Left ventricle myocardium inferior (tissue), 1 donor: ENCODE measurements around the gene RTKN2. TPM values are rescaled to one million over a fixed set of nuclear protein-coding genes. Genes with fewer than 3 reads are reported as not detected.
A peak's percentile ranks its signal among the peaks of the same experiment; 100 is the strongest.
"Not testable (repeated sequence)": the region's sequence is repeated elsewhere in the genome, so short reads cannot be mapped to it uniquely, and the experiment has no call there.

Experiments
- DNase-seq: peaks from one replicate; pipeline ENCODE4 v3.0.0-alpha.2; 2020
- H3K27ac ChIP-seq: fragments of 200-600 bp; replicated peaks from 2 replicates; pipeline ENCODE4 v1.8.0; 2021
- H3K27me3 ChIP-seq: fragments of 200-600 bp; 2 replicates; pipeline ENCODE4 v1.8.0; 2021; ENCODE audit warnings: low read depth
- H3K36me3 ChIP-seq: fragments of 200-600 bp; 2 replicates; pipeline ENCODE4 v1.8.0; 2021
- H3K4me1 ChIP-seq: fragments of 200-600 bp; 2 replicates; pipeline ENCODE4 v1.8.0; 2021
- H3K4me3 ChIP-seq: fragments of 200-600 bp; 2 replicates; pipeline ENCODE4 v1.8.0; 2021; ENCODE audit warnings: mild to moderate bottlenecking, moderate library complexity
- H3K9me3 ChIP-seq: fragments of 200-600 bp; replicated peaks from 2 replicates; pipeline ENCODE4 v1.8.0; 2021
- intact Hi-C: fragments of 100-400 bp; cut with micrococcal nuclease; formaldehyde crosslinking; loops from one replicate; pipeline ENCODE4 v1.11.0; 2022
- total RNA-seq: library from RNA; stranded (reverse); fragmentation: NEBNext Ultra II Directional; extraction: Animal tissue kit (Norgen Biotek cat#: 25700); gene quantifications from one replicate; pipeline ENCODE4 v1.2.1, GENCODE V29; 2021
- TF ChIP-seq, protein P1 (sequence below): fragments of 200-600 bp; IDR thresholded peaks from 2 replicates; pipeline ENCODE4 v1.8.0; 2021; ENCODE audit warnings: antibody characterized with exemption, mild to moderate bottlenecking, borderline replicate concordance
- donor health status: DM: no; HTN: yes; CAD: no; lungs with severe emphysema.

RTKN2 gene
- total RNA-seq, 1 donor from 2014 or later: not detected

DNA sequence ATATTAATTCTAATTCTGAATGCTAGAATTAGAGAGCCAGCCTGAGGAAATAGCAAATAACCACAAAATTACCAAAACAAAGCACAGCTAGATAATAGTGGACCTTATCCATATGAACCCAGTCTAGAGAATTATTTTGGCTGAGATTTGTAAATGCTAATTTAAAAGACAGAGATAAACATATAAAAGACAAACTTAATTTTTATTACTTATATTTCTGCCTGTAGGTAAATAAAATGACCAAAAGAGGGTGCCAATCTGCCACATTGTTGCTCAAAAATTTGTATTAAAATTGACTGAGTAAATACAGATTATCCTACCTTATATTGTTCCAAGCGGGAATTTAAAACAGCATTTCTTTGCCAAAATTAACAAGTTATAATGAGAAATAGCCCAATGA is 20.2 kb downstream of the RTKN2 start:
- Histone ChIP-seq H3K27me3 (no peaks in the 10 kb centered on the region), H3K4me3 (no peak overlapping the region), H3K36me3 (no peaks in the 10 kb centered on the region), H3K9me3 (no peaks in the 10 kb centered on the region), H3K27ac (no peak overlapping the region), H3K4me1 (peaks cover 6% of the 10 kb centered on the region)
- TF ChIP-seq, protein P1, sequence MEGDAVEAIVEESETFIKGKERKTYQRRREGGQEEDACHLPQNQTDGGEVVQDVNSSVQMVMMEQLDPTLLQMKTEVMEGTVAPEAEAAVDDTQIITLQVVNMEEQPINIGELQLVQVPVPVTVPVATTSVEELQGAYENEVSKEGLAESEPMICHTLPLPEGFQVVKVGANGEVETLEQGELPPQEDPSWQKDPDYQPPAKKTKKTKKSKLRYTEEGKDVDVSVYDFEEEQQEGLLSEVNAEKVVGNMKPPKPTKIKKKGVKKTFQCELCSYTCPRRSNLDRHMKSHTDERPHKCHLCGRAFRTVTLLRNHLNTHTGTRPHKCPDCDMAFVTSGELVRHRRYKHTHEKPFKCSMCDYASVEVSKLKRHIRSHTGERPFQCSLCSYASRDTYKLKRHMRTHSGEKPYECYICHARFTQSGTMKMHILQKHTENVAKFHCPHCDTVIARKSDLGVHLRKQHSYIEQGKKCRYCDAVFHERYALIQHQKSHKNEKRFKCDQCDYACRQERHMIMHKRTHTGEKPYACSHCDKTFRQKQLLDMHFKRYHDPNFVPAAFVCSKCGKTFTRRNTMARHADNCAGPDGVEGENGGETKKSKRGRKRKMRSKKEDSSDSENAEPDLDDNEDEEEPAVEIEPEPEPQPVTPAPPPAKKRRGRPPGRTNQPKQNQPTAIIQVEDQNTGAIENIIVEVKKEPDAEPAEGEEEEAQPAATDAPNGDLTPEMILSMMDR: no peak
- intact Hi-C loops: loop anchor here (5.0 kb wide), 1 partner anchor 351 kb away; no protein-coding TSS in a partner anchor
- no peak for DNase-seq

- Histone ChIP-seq H3K4me1 (peaks cover 10% of the 10 kb centered on the region), H3K9me3 (no peaks in the 10 kb centered on the region), H3K27me3 (no peaks in the 10 kb centered on the region), H3K27ac (no peak overlapping the region), H3K4me3 (no peak overlapping the region), H3K36me3 (no peaks in the 10 kb centered on the region)
- intact Hi-C loops: loop anchor here (2.0 to 5.0 kb wide), 2 partner anchors 206 to 348 kb away; no protein-coding TSS in a partner anchor
- TF ChIP-seq, protein P1: peak; percentile 92
- DNase-seq: no peak
Measured at GRCh38 chr10:62244785-62245467, 23.7 kb downstream of the RTKN2 start.

GRCh38 chr10:62244088-62244487 is 24.6 kb downstream of the RTKN2 start:
- Histone ChIP-seq H3K36me3 (no peaks in the 10 kb centered on the region), H3K4me3 (peak overlapping the region; percentile 8), H3K27ac (peak overlapping the region; percentile 55), H3K27me3 (no peaks in the 10 kb centered on the region), H3K9me3 (no peaks in the 10 kb centered on the region), H3K4me1 (peaks cover 10% of the 10 kb centered on the region)
- no peak for DNase-seq
- intact Hi-C loops: loop anchor here (2.0 kb wide), 1 partner anchor 205 kb away; no protein-coding TSS in a partner anchor
- TF ChIP-seq, protein P1: no peak

DNA sequence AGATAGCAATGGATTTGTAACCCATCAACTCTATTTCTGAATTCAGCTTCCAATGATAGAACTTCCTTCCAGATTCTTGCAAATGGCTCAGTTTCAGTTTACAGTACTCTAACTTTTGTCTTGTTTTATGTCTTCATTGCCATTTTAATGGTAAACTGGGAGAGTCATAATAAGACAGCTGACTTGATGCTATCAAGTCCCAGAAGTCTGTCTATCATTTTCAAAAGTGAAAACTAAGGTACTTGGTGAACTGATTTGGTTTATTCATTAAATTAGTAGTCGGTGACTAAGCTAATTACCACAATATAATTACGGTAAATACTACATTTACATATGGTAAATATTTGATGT is 25.0 kb downstream of the RTKN2 start:
- H3K4me3 ChIP-seq: peak overlapping the region; percentile 8
- peak overlapping the region; percentile 55 for H3K27ac ChIP-seq
- intact Hi-C loops: no loop called here

DNA sequence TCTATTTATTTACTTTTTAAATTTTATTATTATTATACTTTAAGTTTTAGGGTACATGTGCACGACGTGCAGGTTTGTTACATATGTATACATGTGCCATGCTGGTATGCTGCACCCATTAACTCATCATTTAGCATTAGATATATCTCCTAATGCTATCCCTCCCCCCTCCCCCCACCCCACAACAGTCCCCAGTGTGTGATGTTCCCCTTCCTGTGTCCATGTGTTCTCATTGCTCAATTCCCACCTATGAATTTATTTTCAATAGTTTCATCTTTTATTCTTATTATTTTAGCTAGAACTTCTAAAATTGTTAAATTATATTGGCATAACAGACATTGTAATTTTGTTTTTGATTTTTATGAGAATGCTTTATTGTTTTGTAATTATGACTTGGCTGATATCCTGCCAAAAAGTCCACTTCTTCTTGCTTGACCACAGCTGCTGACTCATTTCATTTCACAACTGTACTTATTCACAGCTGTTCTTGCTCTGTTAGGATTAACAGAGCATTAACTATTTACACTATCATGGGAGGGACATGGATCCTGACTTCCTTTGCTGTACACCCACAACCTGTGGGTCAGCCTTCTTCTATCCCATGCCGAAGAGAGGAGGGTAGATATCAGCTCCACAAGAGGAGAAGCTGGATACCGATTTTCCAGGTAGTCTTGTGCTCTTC is 25.5 kb downstream of the RTKN2 start:
- H3K36me3 ChIP-seq, H3K4me1 ChIP-seq, intact Hi-C loops, DNase-seq, H3K27me3 ChIP-seq, H3K9me3 ChIP-seq: not testable (repeated sequence)
- Histone ChIP-seq H3K27ac (peak overlapping the region; percentile 55), H3K4me3 (peak overlapping the region; percentile 8)

More for the DNA sequence above, 25.0 kb downstream of the RTKN2 start:
- TF ChIP-seq, protein P1: no peak
- no peaks in the 10 kb centered on the region for H3K36me3 ChIP-seq
- H3K4me1 ChIP-seq: peaks cover 10% of the 10 kb centered on the region
- no peaks in the 10 kb centered on the region for H3K27me3 ChIP-seq
- no peaks in the 10 kb centered on the region for H3K9me3 ChIP-seq
- no peak for DNase-seq

- H3K36me3 ChIP-seq, H3K27me3 ChIP-seq, DNase-seq, H3K27ac ChIP-seq, intact Hi-C loops, H3K9me3 ChIP-seq, H3K4me3 ChIP-seq: not testable (repeated sequence)
- H3K4me1 ChIP-seq: peaks cover 16% of the 10 kb centered on the region
Measured at GRCh38 chr10:62241521-62241920, 27.1 kb downstream of the RTKN2 start.
